GM08714 (cell line): Measurements from ENCODE around the gene FAT2.

Experiments used
- H3K4me3 ChIP-seq: fragments of 200-500 bp; sonication (Bioruptor generic); 2 replicates; pipeline ENCODE4 v1.5.1; 2014; ENCODE audit warnings: mild to moderate bottlenecking, low read length, inconsistent platforms
- ZNF274 ChIP-seq: IDR thresholded peaks from 2 replicates; pipeline ENCODE4 v1.6.1; 2012; ENCODE audit warnings: mild to moderate bottlenecking, low read depth, low read length

The FAT2 gene

DNA sequence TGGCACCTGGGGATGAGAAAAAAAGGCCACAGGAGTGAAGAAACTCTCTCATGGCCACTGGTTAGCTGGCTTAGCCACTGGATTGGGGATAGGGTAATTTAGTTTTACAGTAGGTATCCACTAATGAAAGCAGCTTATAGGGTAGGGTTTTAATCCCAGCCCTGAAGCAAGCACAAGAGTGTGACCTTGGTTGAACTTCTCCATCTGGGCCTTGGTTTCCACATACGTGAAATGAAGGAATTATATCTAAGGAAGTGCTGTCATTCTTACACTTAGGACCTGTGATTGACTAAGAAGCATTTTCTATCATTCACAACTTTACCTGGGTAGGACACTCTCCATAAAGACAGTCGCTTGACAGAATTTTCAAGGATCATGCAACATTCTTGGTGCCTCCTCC, 49.6 kb downstream of the FAT2 start:
- no peak for TF ChIP-seq ZNF274
- no peak overlapping the region for H3K4me3 ChIP-seq
